Esophagus squamous epithelium (tissue), 4 donors: ENCODE measurements around the gene DAGLB.

Experiments
- POLR2A ChIP-seq, 4 donors: fragments of 450-650 bp; IDR thresholded peaks; one replicate each; pipeline ENCODE4 v1.6.1; 2017; ENCODE audit warnings: antibody characterized with exemption in 4 of 4, mild to moderate bottlenecking in 4 of 4, moderate library complexity in 3 of 4
- TF ChIP-seq, protein P1 (sequence below), 6 experiments: fragments of 450-650 bp in 4 of 6; fragments of 200-600 bp in 2 of 6; sonication (generic) in 2 of 6; IDR thresholded peaks; one replicate each; pipeline ENCODE4 v1.5.1; 2016 to 2019; ENCODE audit warnings: antibody characterized with exemption in 6 of 6, mild to moderate bottlenecking in 4 of 6, moderate library complexity in 4 of 6

DNA sequence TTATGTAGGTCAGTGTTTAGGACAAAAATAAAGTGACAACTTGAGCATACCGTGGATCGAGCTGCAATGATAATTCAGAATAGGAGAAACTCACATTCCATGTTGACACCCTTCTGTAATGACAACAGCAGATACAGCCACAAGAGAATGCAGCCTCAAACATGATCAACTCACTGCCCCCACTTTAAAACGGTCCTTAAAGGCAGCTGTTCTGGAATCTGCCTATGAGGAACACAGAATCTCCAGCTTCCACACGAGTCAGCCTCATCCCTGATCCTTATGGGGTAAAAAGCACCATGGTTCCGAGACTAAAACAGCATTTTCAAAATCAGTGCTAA is 32.5 kb upstream of the DAGLB start:
- TF ChIP-seq, protein P1, sequence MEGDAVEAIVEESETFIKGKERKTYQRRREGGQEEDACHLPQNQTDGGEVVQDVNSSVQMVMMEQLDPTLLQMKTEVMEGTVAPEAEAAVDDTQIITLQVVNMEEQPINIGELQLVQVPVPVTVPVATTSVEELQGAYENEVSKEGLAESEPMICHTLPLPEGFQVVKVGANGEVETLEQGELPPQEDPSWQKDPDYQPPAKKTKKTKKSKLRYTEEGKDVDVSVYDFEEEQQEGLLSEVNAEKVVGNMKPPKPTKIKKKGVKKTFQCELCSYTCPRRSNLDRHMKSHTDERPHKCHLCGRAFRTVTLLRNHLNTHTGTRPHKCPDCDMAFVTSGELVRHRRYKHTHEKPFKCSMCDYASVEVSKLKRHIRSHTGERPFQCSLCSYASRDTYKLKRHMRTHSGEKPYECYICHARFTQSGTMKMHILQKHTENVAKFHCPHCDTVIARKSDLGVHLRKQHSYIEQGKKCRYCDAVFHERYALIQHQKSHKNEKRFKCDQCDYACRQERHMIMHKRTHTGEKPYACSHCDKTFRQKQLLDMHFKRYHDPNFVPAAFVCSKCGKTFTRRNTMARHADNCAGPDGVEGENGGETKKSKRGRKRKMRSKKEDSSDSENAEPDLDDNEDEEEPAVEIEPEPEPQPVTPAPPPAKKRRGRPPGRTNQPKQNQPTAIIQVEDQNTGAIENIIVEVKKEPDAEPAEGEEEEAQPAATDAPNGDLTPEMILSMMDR (IDR thresholded peaks at IDR 0.05), result no peak
- no peak for TF ChIP-seq POLR2A (IDR thresholded peaks at IDR 0.05)
